Measurements from ENCODE around the gene LRRC75A. TPM values are rescaled to one million over a fixed set of nuclear protein-coding genes. Genes with fewer than 3 reads are reported as not detected.

Gene LRRC75A
- total RNA-seq, 6 experiments from 2014 or later: 0.14 to 0.57 (median 0.27) TPM

- no peak for DNase-seq
- Mint-ChIP-seq H3K27me3 (ENCODE audit: insufficient read depth) (no peaks in the 10 kb centered on the region; the same call in none of the 2 replicates), H3K4me1 (ENCODE audit: low read depth) (peaks cover 27% of the 10 kb centered on the region), H3K36me3 (ENCODE audit: low read depth) (no peaks in the 10 kb centered on the region), H3K9me3 (no peaks in the 10 kb centered on the region; the same call in 1 of the 2 replicates), H3K27ac (no peak overlapping the region), H3K4me3 (no peak overlapping the region; the same call in 1 of the 2 replicates)
- no peak for TF ChIP-seq CTCF (IDR thresholded peaks at IDR 0.05)
Observed at GRCh38 chr17:16515933-16516332, 23.9 kb upstream of the LRRC75A start.

GRCh38 chr17:16513873-16514272 is 21.9 kb upstream of the LRRC75A start:
- no peak overlapping the region for H3K27ac Mint-ChIP-seq
- DNase-seq: no peak
- no peaks in the 10 kb centered on the region; the same call in none of the 2 replicates for H3K27me3 Mint-ChIP-seq (ENCODE audit: insufficient read depth)
- H3K9me3 Mint-ChIP-seq: no peaks in the 10 kb centered on the region; the same call in 1 of the 2 replicates
- no peak overlapping the region for H3K4me3 Mint-ChIP-seq
- no peaks in the 10 kb centered on the region for H3K36me3 Mint-ChIP-seq (ENCODE audit: low read depth)
- no peak for TF ChIP-seq CTCF (IDR thresholded peaks at IDR 0.05)
- peaks cover 19% of the 10 kb centered on the region for H3K4me1 Mint-ChIP-seq (ENCODE audit: low read depth)

- Mint-ChIP-seq H3K9me3 (no peaks in the 10 kb centered on the region; the same call in 1 of the 2 replicates), H3K4me3 (no peak overlapping the region)
- TF ChIP-seq CTCF (IDR thresholded peaks at IDR 0.05): no peak
Observed at GRCh38 chr17:16512011-16512410, 20.0 kb upstream of the LRRC75A start.

GRCh38 chr17:16511593-16511992 is 19.6 kb upstream of the LRRC75A start:
- Mint-ChIP-seq H3K9me3 (no peaks in the 10 kb centered on the region; the same call in 1 of the 2 replicates), H3K4me1 (ENCODE audit: low read depth) (peaks cover 7% of the 10 kb centered on the region), H3K4me3 (no peak overlapping the region), H3K36me3 (ENCODE audit: low read depth) (no peaks in the 10 kb centered on the region), H3K27me3 (ENCODE audit: insufficient read depth) (no peaks in the 10 kb centered on the region; the same call in none of the 2 replicates), H3K27ac (no peak overlapping the region)
- no peak for DNase-seq
- no peak for TF ChIP-seq CTCF (IDR thresholded peaks at IDR 0.05)

More at GRCh38 chr17:16512011-16512410, 20.0 kb upstream of the LRRC75A start:
- no peak overlapping the region for H3K27ac Mint-ChIP-seq
- DNase-seq: no peak
- no peaks in the 10 kb centered on the region; the same call in none of the 2 replicates for H3K27me3 Mint-ChIP-seq (ENCODE audit: insufficient read depth)
- no peaks in the 10 kb centered on the region for H3K36me3 Mint-ChIP-seq (ENCODE audit: low read depth)
- peaks cover 11% of the 10 kb centered on the region for H3K4me1 Mint-ChIP-seq (ENCODE audit: low read depth)

GRCh38 chr17:16507918-16508533 is 16.0 kb upstream of the LRRC75A start:
- Mint-ChIP-seq H3K9me3 (no peaks in the 10 kb centered on the region), H3K27ac (no peak overlapping the region), H3K4me1 (ENCODE audit: low read depth) (no peaks in the 10 kb centered on the region), H3K27me3 (ENCODE audit: insufficient read depth) (peaks cover 5% of the 10 kb centered on the region), H3K4me3 (no peak overlapping the region), H3K36me3 (ENCODE audit: low read depth) (no peaks in the 10 kb centered on the region)
- TF ChIP-seq CTCF (IDR thresholded peaks at IDR 0.05): no peak
- DNase-seq: no peak
